HepG2 (cell line): ENCODE data around the gene TM4SF5. TPM values are rescaled to one million over a fixed set of nuclear protein-coding genes. Genes with fewer than 3 reads are reported as not detected.

ENCODE experiments used
- FOSL1 ChIP-seq: sonication (generic); formaldehyde crosslinking; IDR thresholded peaks from 2 replicates; pipeline ENCODE4 v1.9.0; 2021; ENCODE audit warnings: missing genetic modification reagents, borderline replicate concordance
- FOXP1 ChIP-seq, 2 experiments: fragments of 450-650 bp in 1 of 2; IDR thresholded peaks; 2 replicates each; pipeline ENCODE4 v1.6.1; 2017 to 2018; ENCODE audit warnings: antibody characterized with exemption in 1 of 2
- GTF2F1 ChIP-seq: fragments of 150-350 bp; IDR thresholded peaks from 2 replicates; pipeline ENCODE4 v1.6.1; 2014; ENCODE audit warnings: low read length
- JDP2 ChIP-seq: sonication (generic); formaldehyde crosslinking; IDR thresholded peaks from 2 replicates; pipeline ENCODE4 v1.8.1; 2022; ENCODE audit warnings: missing genetic modification reagents, borderline replicate concordance
- MAF1 ChIP-seq: sonication (generic); formaldehyde crosslinking; IDR thresholded peaks from 2 replicates; pipeline ENCODE4 v1.5.0; 2020; ENCODE audit warnings: missing genetic modification reagents, borderline replicate concordance
- NFKB2 ChIP-seq: sonication (generic); formaldehyde crosslinking; IDR thresholded peaks from 2 replicates; pipeline ENCODE4 v1.4.0; 2020; ENCODE audit warnings: missing genetic modification reagents, borderline replicate concordance
- PCBP1 ChIP-seq: fragments of 200-400 bp; formaldehyde crosslinking; IDR thresholded peaks from 2 replicates; pipeline ENCODE4 v1.6.1; 2017; ENCODE audit warnings: mild to moderate bottlenecking, low read depth, low read length, borderline replicate concordance
- PITX1 ChIP-seq: sonication (generic); formaldehyde crosslinking; IDR thresholded peaks from 2 replicates; pipeline ENCODE4 v1.5.1; 2020; ENCODE audit warnings: mild to moderate bottlenecking, missing genetic modification reagents
- RBAK ChIP-seq: sonication (generic); formaldehyde crosslinking; IDR thresholded peaks from 2 replicates; pipeline ENCODE4 v1.5.1; 2020; ENCODE audit warnings: mild to moderate bottlenecking, missing genetic modification reagents
- RELA ChIP-seq: sonication (generic); formaldehyde crosslinking; IDR thresholded peaks from 2 replicates; pipeline ENCODE4 v1.4.0; 2020; ENCODE audit warnings: missing genetic modification reagents
- RXRA ChIP-seq: sonication (generic); formaldehyde crosslinking; IDR thresholded peaks from 2 replicates; pipeline ENCODE4 v1.5.1; 2020; ENCODE audit warnings: missing genetic modification reagents
- SIX1 ChIP-seq: sonication (generic); formaldehyde crosslinking; IDR thresholded peaks from 2 replicates; pipeline ENCODE4 v1.4.0; 2020; ENCODE audit warnings: missing genetic modification reagents, borderline replicate concordance
- TGIF2 ChIP-seq: IDR thresholded peaks from 2 replicates; pipeline ENCODE4 v1.6.1; 2016; ENCODE audit warnings: control low read depth, missing compliant biosample characterization
- THAP11 ChIP-seq: IDR thresholded peaks from 2 replicates; pipeline ENCODE4 v1.6.1; 2016; ENCODE audit warnings: missing biosample characterization, missing genetic modification reagents
- U2AF1 ChIP-seq: fragments of 200-400 bp; formaldehyde crosslinking; optimal IDR thresholded peaks from 2 replicates; pipeline ENCODE3; 2017; ENCODE audit warnings: mild to moderate bottlenecking, low read depth, low read length
- XBP1 ChIP-seq: sonication (generic); formaldehyde crosslinking; IDR thresholded peaks from 2 replicates; pipeline ENCODE4 v1.5.0; 2020; ENCODE audit warnings: missing genetic modification reagents
- ZFAT ChIP-seq: sonication (generic); formaldehyde crosslinking; conservative IDR thresholded peaks from 2 replicates; pipeline ENCODE4 v1.8.1; 2023; ENCODE audit warnings: missing genetic modification reagents, inconsistent platforms
- ZKSCAN5 ChIP-seq: sonication (generic); formaldehyde crosslinking; IDR thresholded peaks from 2 replicates; pipeline ENCODE4 v1.5.1; 2020; ENCODE audit warnings: mild to moderate bottlenecking, missing genetic modification reagents
- ZNF225 ChIP-seq: sonication (generic); formaldehyde crosslinking; IDR thresholded peaks from 2 replicates; pipeline ENCODE4 v1.4.0; 2020; ENCODE audit warnings: mild to moderate bottlenecking, missing genetic modification reagents
- ZNF296 ChIP-seq: sonication (generic); formaldehyde crosslinking; conservative IDR thresholded peaks from 2 replicates; pipeline ENCODE4 v1.5.0; 2020; ENCODE audit warnings: mild to moderate bottlenecking, missing genetic modification reagents
- ZNF441 ChIP-seq: sonication (generic); formaldehyde crosslinking; IDR thresholded peaks from 2 replicates; pipeline ENCODE4 v1.7.0; 2021; ENCODE audit warnings: missing genetic modification reagents, borderline replicate concordance
- ZNF530 ChIP-seq: sonication (generic); formaldehyde crosslinking; IDR thresholded peaks from 2 replicates; pipeline ENCODE4 v1.5.0; 2020; ENCODE audit warnings: low read depth, mild to moderate bottlenecking, missing genetic modification reagents
- ZNF547 ChIP-seq: sonication (generic); formaldehyde crosslinking; IDR thresholded peaks from 2 replicates; pipeline ENCODE4 v1.5.1; 2020; ENCODE audit warnings: mild to moderate bottlenecking, missing genetic modification reagents
- ZNF614 ChIP-seq: IDR thresholded peaks from 2 replicates; pipeline ENCODE4 v1.6.1; 2018; ENCODE audit warnings: missing biosample characterization, missing genetic modification reagents, inconsistent platforms, borderline replicate concordance
- ZNF713 ChIP-seq: sonication (generic); formaldehyde crosslinking; IDR thresholded peaks from 2 replicates; pipeline ENCODE4 v1.4.0; 2020; ENCODE audit warnings: mild to moderate bottlenecking, missing genetic modification reagents
- ZNF850 ChIP-seq: sonication (generic); formaldehyde crosslinking; conservative IDR thresholded peaks from 2 replicates; pipeline ENCODE4 v1.9.0; 2021; ENCODE audit warnings: mild to moderate bottlenecking, missing genetic modification reagents
- polyA plus RNA-seq, 8 experiments: library from polyadenylated mRNA; depleted of rRNA in 3 of 8; stranded (reverse) in 7 of 8; unstranded in 1 of 8; fragments of >200 nt; fragmentation: Illumina TruSeq in 4 of 8; extraction: Trizol in 4 of 8; gene quantifications; 2 replicates each; pipeline versions ENCODE4 v1.2.1 to v1.2.3, GENCODE V29; 2011 to 2016; ENCODE audit warnings: low read depth in 4 of 8, missing spikeins in 1 of 8, mixed read lengths in 1 of 8; ENCODE audit not compliant: insufficient read depth in 1 of 8
- total RNA-seq, 5 experiments: library from RNA; depleted of rRNA; stranded (reverse); fragments of >200 nt; fragmentation: Illumina TruSeq; extraction: Trizol; gene quantifications; 2 replicates each; pipeline ENCODE4 v1.2.3, GENCODE V29; 2016; ENCODE audit warnings: low read depth in 1 of 5
- TF ChIP-seq, protein P1 (sequence below): sonication (generic); formaldehyde crosslinking; IDR thresholded peaks from 2 replicates; pipeline ENCODE4 v1.5.0; 2020; ENCODE audit warnings: mild to moderate bottlenecking, missing genetic modification reagents
- TF ChIP-seq, protein P2 (sequence below): sonication (generic); formaldehyde crosslinking; IDR thresholded peaks from 2 replicates; pipeline ENCODE4 v1.4.0; 2020; ENCODE audit warnings: missing genetic modification reagents, mild to moderate bottlenecking, borderline replicate concordance

TM4SF5 gene
- total and polyA plus RNA-seq, 2 of the 13 experiments (the other 11 are each of a cell fraction or from before 2014, with no cell fraction given): 30.1 to 126 TPM

DNA sequence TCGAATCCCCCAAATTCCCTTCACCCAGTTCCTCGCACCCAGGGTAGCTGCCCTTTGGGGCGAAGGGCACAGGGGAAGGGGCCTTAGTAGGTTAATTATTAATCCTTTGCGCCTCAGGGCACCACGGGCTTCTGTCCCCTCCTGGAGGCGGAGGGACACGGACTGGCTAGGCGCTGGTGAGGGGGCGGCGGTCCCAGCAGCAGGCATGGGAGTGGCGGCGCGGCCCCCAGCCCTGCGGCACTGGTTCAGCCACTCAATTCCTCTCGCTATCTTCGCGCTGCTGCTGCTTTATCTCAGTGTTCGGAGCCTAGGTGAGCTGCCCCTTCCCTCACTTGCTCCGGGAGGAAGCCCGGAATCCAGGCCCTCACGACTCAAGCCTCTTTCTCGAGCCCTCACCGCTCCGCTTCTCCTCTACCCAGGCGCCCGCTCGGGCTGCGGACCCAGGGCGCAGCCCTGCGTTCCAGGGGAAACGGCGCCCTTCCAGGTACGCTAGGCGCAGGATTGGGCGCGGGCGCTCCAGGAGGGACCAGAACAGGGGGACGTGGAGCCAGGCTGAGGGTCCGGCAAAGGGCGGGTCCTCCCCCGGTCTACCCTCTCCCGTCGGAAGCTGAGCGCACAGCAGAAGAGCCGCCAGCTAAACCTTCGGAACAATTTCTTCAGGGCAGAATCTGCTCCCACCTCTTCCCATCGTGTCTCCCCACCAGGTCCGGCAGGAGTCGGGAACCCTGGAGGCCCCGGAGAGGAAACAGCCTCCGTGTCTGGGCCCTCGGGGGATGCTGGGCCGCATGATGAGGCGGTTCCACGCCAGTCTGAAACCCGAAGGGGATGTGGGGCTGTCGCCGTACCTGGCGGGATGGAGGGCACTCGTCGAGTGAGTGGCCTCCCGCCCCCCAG, 17.4 kb downstream of the TM4SF5 start, which contains the start of gene GLTPD2 (continued):
- TF ChIP-seq ZNF850 (CRISPR knock-in tag) (no peak), SIX1 (CRISPR knock-in tag) (no peak), PCBP1 (0 out of 2 replicates have a peak, but pooled peaks have one; percentile 67), ZNF547 (CRISPR knock-in tag) (0 out of 2 replicates have a peak, but pooled peaks have one; percentile 70), RXRA (peak; percentile 80), ZKSCAN5 (0 out of 2 replicates have a peak, but pooled peaks have one; percentile 39), XBP1 (CRISPR knock-in tag) (no peak), ZNF441 (CRISPR knock-in tag) (no peak), U2AF1 (no peak), JDP2 (CRISPR knock-in tag) (no peak), RBAK (no peak), ZNF614 (CRISPR knock-in tag) (peak; percentile 75), FOSL1 (CRISPR knock-in tag) (no peak), TGIF2 (CRISPR knock-in tag) (no peak), MAF1 (CRISPR knock-in tag) (no peak), ZNF713 (CRISPR knock-in tag) (no peak), GTF2F1 (no peak), ZNF530 (no peak), FOXP1 (IDR thresholded peaks at IDR 0.05) (no peak), FOXP1 (CRISPR knock-in tag; IDR thresholded peaks at IDR 0.05) (no peak; the same call in 1 of the 2 replicates), ZNF225 (CRISPR knock-in tag) (no peak), PITX1 (CRISPR knock-in tag) (peak; percentile 86), THAP11 (CRISPR knock-in tag) (peak; percentile 73; the same call in 1 of the 2 replicates), ZFAT (no peak), NFKB2 (CRISPR knock-in tag) (peak; percentile 51; the same call in 1 of the 2 replicates), ZNF296 (CRISPR knock-in tag) (peak; percentile 18; the same call in 1 of the 2 replicates), RELA (no peak)
- TF ChIP-seq, protein P1, sequence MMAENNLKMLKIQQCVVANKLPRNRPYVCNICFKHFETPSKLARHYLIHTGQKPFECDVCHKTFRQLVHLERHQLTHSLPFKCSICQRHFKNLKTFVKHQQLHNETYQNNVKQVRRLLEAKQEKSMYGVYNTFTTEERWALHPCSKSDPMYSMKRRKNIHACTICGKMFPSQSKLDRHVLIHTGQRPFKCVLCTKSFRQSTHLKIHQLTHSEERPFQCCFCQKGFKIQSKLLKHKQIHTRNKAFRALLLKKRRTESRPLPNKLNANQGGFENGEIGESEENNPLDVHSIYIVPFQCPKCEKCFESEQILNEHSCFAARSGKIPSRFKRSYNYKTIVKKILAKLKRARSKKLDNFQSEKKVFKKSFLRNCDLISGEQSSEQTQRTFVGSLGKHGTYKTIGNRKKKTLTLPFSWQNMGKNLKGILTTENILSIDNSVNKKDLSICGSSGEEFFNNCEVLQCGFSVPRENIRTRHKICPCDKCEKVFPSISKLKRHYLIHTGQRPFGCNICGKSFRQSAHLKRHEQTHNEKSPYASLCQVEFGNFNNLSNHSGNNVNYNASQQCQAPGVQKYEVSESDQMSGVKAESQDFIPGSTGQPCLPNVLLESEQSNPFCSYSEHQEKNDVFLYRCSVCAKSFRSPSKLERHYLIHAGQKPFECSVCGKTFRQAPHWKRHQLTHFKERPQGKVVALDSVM (CRISPR knock-in tag): no peak; the same call in 1 of the 2 replicates
- TF ChIP-seq, protein P2, sequence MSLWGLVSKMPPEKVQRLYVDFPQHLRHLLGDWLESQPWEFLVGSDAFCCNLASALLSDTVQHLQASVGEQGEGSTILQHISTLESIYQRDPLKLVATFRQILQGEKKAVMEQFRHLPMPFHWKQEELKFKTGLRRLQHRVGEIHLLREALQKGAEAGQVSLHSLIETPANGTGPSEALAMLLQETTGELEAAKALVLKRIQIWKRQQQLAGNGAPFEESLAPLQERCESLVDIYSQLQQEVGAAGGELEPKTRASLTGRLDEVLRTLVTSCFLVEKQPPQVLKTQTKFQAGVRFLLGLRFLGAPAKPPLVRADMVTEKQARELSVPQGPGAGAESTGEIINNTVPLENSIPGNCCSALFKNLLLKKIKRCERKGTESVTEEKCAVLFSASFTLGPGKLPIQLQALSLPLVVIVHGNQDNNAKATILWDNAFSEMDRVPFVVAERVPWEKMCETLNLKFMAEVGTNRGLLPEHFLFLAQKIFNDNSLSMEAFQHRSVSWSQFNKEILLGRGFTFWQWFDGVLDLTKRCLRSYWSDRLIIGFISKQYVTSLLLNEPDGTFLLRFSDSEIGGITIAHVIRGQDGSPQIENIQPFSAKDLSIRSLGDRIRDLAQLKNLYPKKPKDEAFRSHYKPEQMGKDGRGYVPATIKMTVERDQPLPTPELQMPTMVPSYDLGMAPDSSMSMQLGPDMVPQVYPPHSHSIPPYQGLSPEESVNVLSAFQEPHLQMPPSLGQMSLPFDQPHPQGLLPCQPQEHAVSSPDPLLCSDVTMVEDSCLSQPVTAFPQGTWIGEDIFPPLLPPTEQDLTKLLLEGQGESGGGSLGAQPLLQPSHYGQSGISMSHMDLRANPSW (CRISPR knock-in tag): no peak
